Hematopoietic multipotent progenitor cell treated with erythropoietin and hydrocortisone succinate and interleukin-3 and kit ligand, for 17 days (in vitro differentiated cells): ENCODE data around the gene HNRNPK.
"Not testable (repeated sequence)": the region's sequence is repeated elsewhere in the genome, so short reads cannot be mapped to it uniquely, and the experiment has no call there.

Source experiments
- DNase-seq: peaks from one replicate; pipeline ENCODE4 v3.0.0-alpha.2; 2015; ENCODE audit warnings: low spot score

HNRNPK gene

DNA sequence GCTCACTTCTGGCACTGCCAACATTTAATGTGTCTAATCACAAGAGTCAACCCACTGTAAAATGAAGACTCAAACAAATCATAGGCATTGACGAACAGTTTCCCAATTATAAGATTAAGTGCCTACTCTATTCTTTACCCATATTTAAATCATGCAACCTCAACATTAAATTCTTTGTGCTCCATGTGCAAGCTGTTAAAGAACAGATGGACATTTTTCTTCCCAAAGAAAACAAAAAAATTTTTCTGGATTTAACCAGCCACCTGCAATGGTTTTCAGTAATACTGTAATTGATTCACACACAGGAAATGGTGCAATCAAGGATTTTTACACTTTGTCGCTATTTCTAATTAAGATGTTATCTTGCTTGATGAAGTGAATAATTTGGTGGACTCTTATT, 3.6 kb downstream of the HNRNPK start:
- no peak for DNase-seq

DNA sequence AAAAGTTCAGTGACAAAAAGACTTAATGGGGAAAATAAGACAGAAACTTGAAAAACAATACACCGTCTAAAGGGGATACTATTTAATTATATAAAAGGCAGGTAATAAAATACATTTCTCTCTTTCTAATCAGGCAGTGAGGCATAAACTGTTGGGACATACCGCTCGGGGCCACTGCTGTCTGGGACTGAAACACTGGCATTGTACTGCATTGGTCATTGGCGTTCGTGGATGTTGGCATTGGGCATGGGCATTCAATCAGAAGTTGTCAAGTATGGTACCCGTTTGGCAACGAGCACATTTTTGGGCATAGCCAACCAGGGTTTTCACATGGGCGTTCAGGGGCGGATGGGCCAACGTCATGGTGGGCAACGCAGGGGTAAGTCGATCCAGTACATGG, 4.7 kb downstream of the HNRNPK start:
- no peak for DNase-seq

DNA sequence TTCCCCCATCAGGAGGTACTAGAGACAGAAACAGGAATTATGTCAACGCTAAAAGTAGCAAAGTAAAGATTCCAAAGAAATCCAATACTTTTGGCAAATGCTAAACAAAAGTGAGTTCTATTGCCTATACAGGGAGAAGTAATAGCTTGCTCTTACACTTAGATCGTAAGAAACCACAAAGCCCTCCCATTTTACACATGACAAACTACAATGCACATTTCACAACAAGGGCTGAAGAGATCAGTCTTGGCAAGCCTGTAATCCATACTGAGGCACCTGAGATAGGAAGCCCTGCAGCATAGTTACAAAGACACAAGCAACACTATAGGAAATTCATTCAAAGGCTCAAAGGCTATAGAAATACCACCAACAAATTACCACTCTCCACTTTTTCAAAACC, 7.7 kb downstream of the HNRNPK start:
- no peak for DNase-seq

DNA sequence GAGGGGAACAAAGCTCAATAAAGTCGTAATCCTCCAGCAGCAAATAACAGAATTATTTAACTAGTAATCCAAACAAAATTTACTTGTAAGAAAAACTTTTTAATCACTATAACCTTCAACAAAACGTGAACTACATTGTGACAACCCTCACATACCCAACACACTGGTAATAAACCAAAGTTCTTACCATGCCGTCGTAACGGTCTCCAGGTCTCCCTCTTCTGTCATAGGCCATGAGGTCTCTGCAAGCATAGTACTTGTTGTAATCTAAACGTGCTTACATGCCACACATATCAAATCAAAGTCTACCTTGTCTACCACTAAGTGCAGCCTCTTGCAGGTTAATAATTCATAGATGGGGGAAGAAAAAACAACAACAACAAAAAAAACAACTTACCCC, 8.5 kb downstream of the HNRNPK start:
- DNase-seq, result no peak

DNA sequence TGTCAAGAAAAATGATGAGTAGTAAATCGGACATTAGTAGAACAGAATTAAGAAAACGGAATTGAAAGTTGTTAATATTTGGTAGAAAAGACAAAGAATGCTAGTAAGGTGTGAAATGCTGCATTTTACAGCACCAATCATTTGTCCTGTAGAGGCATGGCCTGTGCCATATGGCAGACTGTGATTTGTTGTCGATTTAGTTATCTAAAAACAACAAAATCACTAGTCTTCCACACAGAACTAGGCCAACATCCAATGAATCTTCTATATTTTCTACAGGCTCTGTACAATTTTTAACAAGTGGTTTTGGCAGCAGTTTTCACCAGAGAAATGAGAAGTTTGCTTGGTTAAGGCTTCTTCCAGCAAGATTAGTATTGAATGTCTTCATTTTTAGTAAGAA, 10.4 kb downstream of the HNRNPK start:
- DNase-seq, result no peak

DNA sequence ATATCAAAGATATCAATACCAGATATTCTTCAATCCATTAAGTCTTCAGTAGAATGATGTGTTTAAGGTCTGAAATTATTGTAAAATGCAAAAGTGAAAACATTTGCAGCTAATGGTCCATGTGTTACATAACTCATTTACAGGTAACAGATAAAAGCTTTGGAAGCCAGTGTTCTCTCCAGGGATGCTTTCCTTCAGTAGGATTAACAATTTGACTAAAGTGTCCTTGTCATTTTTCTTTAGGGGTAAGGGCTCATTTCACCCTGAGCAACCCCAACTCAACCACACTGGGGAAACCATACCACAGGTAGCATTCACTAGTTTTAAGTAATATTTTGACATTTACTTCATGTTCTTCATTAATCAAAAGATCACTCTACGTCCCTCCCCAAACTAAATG, 12.9 kb downstream of the HNRNPK start:
- DNase-seq, result no peak

DNA sequence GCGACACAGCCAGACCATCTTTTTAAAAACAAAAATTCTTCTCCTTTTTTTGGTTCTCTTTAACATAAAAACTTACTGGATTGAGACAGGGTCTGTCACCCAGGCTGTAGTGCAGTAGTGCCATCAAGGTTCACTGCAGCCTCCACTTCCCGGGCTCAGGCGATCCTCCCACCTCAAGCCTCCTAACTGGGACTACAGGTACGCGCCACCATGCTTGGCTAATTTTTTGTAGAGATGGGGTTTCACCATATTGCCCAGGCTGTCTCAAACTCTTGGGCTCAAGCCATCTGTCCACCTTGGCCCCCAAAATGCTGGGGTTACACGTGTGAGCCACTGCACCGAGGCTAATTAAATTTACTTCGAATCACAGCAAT, 13.8 kb downstream of the HNRNPK start:
- DNase-seq, result no peak

DNA sequence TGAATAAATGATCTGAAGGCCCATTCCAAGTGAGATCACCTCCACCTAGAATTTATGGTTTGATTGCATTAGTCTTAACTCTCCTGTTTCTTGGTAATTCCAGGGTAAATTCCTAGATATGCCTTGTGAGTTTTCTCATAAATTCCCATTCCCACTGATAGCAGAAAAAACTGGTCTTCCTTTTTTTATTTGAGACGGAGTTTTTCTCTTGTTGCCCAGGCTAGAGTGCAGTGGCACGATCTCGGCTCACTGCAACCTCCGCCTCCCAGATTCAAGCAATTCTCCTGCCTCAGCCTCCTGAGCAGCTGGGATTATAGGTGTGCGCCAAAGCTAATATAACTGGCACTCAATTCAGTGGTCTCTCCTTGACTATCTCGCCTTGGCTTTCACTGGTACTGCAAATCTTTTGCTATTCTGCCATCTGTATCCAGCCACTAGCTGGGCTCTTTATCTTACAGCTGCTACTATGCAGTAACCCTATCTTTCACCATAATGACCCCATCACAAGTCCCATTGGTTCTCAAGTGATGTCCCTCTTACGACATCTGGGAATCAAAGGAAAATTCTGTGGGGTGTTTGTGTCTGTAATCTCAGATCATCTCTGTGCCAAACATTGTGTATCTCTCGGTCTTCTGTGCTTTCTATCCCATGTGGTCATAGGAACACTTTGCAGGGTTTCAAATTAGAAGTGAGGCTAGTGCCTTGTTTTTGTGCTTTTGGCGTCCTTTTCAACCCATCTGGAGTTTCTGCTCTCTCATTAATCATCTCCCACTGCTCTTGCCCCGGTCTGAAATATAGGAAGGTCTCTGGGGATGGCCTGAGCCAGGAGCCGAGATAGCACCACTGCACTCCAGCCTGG, 14.4 kb downstream of the HNRNPK start:
- DNase-seq, result no peak

DNA sequence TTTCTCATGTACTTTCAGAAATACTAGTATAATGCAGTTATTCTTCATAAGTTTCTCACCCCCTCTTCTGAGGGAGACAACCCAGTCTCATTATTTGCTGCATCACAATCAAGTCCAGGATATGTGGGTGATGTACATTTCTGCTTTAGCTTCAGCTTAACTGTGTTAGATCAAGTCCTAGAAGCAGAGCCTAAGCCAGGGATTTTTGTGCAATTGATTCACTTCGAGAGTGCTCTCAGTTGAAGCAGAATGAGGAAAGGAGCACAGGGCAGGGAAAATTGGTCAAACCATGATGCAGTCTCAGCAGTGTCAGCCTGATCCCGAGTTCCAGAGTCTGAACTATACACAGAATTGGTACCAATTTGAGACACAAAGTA, 15.1 kb downstream of the HNRNPK start:
- no peak for DNase-seq

DNA sequence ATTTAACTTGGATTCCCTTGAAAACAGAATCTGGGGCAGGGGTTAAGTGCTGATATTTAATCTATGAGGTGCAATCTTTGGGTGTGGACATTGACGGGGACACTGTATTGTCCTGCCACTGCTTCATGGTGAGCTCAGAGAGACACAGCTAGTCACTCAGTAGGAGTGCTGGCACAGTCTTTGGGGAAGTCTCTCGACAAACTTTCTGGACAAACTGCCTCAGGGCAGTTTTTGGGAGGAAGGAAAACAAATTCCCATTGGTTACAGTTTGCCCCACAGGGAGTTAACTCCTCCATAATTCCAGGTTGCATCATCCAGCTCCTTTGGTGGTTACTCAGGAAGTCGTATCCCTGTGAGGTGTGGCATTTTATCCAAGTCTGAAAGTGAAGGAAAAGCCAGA, 17.9 kb downstream of the HNRNPK start:
- no peak for DNase-seq

DNA sequence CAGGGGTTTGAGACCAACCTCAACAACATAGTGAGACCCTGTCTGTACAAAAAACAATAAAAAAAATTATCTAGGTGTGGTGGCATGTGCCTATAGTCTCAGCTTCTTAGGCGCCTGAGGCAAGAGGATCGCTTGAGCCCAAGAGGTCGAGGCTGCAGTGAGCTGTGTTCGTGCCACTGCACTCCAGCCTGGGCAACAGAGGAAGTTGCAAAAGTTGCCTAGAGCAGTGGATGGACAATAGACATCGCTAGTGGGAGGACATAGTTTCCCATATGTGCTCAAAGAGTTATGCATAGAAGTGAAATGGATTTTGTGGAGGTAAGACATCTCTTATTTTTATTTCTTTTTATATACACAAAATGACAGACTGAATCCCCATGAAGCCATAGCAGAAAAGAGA, 19.0 kb downstream of the HNRNPK start:
- DNase-seq, result no peak

DNA sequence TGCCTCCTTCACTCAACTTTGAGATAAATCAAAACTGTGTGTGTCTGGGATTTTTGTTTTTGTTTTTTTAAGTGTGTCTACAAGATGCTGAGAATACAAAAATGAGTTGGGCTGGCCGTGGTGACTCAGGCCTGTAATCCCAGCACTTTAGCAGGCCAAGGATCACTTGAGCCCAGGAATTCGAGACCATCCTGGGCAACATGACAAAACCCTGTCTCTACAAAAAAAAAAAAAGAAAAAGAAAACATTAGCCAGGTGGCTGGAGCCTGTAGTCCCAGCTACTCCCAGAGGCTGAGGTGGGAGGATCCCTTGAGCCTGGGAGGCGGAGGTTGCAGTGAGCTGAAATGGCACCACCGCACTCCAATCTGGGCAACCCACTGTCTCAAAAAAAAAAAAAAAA, 21.0 kb downstream of the HNRNPK start:
- DNase-seq, result no peak

DNA sequence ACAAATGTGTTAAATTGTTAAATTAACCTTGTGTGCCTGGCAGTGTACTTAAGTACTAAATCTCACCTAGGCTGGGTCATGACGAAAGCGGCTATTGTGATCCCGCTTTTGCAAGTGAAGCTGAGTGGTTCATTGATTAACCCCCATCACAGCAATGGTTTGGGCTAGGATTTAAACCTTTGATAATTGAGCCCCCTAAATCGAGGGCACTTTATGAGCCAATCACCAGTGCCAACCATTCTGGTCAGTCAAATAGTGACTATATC, 22.8 kb downstream of the HNRNPK start:
- no peak for DNase-seq

DNA sequence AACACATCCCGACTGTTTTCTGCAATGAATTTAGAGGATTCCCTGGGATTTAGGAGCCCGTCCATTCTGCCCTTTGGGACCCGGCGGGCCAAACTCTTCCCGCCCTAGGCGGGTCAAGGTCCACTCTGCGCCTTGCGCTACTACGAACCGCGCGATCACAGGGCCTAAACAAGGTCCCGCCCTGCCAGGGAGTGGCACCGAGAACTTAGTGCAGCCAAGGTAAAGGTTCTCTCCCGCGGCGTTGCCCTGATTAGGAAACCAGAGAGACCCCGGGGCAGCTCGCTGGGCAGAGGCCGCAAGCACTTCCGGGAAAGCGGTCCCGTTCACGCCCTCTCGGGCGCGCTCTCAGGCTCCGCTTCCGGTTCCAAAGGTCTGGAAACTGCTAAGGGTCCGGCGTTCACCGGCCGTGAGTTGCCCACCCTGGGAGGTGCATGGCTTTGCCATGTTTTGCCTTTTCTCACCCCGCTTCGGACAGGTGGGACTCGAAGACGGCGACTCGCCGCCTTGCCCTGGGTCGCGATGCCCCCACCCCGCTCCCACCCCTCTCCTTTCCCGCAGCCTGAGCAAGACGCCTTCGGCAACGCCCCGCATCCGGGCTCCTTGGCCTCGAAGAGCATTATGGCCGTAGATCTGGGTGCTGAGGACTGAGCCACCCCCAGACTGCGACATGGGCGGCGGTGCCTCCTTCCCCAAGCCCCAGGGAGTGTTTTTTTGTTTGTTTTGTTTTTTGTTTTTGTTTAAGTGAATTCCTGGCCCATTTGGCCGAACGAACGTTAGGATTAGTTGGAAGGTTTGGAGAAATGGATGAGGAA, 23.4 kb downstream of the HNRNPK start:
- peak; percentile 57 for DNase-seq

DNA sequence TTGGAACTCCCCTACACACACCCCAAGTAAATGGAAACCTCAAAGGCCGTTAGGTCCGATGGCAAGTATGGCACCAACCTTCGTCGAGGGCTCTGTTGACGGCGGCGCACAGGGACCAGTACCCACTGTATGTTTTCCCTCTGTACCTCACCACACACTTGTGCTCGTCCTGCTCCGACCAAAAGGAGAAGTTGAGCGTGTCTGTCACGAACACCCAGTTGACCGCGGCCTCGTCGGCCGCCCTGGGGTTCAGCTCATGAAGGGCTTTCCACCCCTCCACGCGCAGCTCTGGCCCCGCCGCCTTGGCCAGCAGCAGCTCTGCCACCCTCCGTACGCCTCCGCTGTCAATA, 24.0 kb downstream of the HNRNPK start:
- no peak for DNase-seq

DNA sequence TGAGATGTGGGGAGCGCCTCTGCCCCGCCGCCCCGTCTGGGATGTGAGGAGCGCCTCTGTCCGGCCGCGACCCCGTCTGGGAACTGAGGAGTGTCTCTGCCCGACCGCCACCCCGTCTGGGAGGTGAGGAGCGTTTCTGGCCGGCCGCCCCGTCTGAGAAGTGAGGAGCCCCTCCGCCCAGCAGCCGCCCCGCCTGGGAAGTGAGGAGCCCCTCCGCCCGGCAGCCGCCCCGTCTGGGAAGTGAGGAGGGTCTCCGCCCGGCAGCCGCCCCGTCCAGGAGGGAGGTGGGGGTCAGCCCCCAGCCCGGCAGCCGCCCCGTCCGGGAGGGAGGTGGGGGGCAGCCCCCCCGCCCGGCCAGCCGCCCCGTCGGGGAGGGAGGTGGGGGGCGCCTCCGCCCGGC, 31.9 kb downstream of the HNRNPK start:
- DNase-seq, result not testable (repeated sequence)

DNA sequence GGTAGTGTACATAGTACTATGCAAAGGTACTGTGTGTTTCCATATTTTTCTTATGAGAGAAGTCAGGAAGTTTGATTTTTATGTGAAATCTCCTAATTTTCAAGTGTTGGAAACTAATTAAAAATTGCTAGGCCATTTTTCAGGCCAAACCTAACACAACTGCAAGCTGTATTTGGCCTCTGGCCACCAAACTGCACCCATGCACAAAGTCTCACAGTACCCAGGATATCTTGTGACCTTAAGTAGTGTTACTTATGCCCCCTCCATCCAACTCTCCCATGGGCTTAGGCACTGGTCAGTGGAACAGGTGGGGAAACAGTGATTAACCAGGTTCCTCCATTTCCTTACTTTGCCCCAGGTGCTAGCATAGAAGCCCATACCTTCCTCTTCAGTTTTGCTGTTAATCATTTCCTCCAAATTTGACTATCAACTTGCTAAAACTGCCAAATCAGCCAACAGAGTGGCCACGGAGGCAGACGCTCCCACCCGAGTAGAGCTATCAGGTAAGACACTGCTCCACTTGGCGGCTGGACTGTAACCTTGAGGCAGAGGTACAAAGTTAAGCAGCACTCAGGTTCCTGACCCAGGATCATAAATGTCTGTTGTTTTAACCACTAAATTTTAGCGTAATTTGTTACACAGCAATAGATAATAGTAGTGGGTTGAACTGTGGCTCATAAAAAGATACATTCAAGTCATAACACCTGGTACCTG, 39.3 kb downstream of the HNRNPK start:
- no peak for DNase-seq

DNA sequence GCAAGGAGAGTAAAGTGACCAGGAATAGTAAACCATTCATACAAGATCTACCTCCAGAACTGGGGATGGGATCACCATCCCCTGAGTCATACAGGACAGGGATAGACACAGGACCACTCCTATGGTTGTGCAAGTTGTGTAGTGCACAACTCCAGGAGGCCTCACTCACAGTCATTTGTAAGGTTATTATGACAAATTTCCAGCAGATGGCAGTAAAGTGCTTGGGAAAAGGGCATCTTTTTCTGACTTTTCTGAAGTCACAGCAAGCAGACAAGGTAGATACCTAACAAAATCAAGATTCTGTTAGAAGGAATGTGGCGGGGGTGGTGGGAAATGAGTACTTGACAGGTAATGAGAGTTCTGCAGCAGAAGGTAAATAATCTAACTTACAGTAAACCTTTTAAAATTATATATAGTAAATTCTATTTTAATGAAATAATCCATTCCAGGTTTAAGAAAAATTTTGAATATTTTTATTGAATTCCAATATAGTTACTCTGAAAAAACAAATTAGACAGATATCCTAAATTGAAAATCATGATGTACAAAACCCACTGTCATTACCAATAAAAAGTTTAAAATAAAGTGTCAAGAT, 42.1 kb downstream of the HNRNPK start:
- peak; percentile 84 for DNase-seq

DNA sequence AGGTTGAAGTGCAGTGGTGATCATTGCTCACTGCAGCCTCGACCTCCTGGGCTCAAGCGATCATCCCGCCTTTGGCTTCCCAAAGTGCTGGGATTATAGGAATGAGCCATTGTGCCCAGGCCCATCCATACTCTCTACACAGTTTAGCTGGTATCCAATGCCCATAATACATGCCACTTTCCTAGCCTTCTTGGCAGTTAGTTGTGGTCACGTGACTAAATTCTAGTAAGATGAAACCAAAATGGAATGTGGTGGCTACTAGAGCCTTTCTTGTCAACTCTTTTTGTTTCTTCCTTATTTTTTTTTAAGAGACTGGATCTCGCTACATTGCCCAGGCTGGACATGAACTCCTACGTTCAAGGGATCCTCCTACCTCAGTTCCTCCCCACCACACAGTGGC, 43.5 kb downstream of the HNRNPK start:
- no peak for DNase-seq

DNA sequence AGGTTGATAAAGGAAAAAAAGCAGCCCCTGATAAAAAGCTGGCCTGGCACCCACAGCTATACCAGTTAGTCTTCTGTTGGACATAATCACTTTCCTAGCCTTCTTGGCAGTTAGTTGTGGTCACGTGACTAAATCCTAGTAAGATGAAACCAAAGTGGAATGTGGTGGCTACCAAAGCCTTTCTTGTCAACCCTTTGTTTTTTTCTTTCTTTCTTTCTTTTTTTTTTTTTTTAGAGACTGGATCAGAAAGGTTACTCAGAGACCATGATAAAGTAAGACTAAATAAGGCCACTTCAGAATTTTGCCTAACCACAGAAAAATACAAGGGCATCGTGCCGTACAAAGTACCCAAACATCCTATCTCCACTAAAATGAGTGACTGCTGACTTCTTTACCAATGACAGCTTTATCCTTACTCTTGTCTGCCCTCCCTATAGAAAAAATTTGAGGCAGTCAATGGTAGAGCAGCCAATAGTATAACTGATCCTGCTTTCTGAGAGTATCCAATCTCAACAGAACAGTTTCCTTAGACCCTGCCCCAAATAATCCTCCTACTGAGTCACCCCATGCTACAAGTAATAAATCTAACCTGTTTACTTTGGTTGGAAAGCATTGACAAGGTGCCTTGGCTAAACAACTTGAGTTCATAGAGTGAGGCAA, 44.6 kb downstream of the HNRNPK start:
- DNase-seq, result no peak

DNA sequence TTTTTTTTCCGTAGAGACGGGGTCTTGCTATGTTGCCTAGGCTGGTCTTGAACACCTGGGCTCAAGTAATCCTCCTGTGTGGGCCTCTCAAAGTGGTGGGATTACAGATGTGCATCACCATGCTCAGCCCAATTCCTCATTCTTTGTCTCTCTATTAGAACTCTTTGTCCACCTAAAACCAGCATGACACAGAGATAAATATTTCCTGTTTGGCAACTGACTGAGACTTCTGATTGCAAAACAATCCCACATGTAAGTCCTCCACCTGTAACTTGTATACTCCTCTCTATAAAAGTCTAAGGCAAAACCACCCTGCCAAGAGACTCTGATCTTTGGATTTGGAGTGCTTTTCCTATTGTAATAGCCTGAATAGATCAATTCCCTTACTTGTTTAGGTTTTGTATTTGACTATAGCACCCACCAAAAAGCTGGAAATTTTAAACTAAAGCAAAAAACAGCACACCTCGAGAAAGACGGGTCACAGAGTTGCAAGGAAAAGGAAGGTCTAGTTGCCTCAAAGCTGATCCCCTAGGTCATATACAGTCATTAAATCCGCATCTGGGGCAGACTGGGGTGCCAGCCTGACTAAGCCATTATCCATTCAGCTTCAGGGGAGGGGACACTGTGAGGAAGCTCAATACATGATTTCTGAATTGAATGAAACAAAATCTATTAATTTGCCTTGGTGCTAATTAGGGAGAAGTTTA, 45.3 kb downstream of the HNRNPK start:
- no peak for DNase-seq

DNA sequence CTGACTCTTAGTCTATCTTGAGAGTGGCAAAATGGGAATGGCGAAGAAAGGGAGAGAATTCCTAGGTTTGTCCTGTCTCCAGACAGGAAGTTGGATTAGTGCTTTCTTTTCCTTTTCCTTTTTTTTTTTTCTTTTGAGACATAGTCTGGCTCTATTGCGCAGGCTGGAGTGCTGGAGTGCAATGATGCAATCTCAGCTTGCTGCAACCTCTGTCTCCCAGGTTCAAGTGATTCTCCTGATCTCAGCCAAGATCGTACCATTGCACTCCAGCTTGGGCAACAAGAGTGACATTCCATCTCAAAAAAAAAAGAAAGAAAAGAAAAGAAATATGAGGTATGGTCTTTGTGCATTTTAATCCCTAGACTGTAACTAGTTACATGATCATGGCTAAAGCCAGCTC, 46.2 kb downstream of the HNRNPK start:
- no peak for DNase-seq
